ENCODE data around the gene SLC38A10.

Gene SLC38A10

DNA sequence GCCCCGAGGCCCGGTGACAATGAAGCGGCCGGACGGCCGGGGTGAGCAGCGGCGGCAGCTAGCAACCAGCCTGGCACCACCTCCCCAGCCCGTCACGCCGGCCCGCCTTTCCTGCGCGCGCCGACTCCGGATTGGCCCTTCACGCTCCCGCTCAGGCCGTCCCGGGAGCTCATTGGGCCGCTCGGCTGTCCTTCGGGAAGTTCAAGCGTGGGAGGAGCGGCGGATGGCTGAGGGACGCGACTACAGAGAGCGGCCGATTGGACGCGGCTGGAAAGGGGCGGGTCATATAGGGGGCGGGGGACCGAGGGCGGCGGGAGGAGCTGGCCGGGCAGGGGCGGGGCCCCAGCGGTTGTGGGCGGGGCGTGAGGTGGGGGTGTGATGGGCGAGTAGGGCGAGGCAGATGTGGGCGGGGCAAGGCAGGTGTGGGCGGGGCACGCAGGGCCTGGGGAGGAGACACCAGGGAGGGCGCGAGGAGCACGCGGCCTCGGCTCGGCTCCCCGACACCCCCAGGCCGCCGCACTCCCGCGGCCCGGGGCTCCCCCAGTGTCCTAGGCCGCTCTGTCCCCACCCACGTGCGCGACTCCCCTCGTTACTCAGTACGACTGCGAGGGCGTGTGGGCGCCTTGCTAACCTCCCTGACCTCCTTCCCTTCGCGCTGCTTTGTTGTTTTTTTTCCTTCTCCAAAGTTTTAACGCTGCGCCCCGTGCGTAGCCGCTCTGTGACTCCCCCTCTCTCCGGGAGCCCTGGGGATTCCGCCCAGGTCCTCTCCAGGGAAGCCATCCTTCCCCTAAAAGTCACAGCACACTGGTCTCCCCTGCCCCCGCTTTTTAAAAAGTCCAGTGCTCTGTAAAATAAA, 72.0 kb downstream of the SLC38A10 start, which contains the start of gene CEP131:
Gene CEP131, minus strand, starts transcription at position 60 of the 856 bp plus-strand sequence. CDS start 2,909 bp downstream, outside the sequence.
- peak; percentile 99 for DNase-seq

DNA sequence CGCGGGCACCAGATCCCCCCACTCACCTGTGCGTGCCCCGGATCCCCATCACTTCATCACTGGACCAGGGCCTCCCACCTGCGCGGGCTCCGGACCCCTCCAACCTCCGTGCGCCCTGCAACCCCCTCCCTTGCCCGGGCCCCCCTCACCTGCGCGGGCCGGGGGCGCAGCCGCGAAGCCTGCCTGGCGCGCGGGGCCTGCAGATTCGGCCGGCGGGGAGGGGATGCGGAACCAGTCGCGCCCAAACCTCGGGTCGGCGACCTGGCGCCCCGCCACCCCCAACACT, 72.5 kb downstream of the SLC38A10 start:
- DNase-seq, result no peak

DNA sequence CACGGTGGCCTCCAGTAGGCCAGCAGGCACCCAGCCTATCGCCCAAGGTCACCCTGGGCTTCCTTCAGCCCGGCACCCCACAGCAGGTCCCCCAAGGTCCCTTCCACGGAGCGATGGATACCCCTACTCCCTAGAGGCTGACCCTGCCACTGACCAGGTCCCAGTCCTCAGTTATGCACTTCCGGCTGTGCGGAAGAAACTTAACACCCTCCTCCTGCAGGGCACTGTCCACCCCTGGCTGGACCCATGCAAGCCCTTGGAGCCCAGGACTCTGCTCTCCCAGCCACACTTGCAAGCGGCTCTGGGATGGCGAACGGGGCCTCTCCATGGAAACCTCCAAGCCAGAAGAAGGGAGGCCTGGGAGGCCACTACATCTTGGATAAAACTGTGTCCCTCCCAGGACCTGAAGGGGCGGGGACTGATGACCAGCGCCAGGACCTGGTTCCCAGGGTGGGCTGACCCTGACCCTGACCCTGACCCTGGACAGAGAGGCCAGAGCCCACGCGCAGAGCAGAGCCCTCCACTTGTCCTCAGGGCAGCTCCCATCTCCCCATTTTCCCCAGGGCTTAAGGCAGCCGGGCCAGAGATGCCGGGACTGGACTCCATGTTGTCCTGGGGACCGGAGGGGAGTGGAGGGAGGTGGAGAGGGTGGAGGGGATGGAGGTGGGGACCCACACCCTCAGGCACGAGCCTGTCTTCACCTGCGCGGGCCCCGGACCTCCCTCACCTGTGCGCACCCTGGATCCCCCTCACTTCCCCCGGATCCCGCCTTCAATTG, 73.1 kb downstream of the SLC38A10 start:
- DNase-seq, result no peak

DNA sequence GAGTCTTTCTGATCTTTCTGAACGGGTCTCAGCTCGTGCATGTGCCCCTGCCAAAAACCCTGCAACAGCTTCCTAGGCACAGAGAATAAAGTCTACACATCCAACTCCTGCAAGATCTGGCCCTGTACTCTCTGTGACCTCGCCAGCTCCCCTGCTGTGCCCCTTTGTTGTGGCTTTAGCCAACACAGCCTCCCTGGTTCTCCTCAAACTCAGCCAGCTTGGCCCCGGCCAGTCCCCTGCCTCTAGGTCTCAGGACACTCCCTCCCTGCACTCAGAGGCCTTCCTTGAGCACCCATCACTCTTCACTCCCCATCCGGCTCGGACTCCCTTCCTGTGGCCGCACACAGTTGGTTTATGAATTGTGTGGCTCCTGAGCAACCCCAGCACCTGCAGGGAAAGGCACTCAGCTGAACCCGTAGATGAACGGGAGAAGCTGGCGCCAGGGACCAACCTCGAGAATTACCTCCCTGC, 73.7 kb downstream of the SLC38A10 start:
- no peak for DNase-seq

DNA sequence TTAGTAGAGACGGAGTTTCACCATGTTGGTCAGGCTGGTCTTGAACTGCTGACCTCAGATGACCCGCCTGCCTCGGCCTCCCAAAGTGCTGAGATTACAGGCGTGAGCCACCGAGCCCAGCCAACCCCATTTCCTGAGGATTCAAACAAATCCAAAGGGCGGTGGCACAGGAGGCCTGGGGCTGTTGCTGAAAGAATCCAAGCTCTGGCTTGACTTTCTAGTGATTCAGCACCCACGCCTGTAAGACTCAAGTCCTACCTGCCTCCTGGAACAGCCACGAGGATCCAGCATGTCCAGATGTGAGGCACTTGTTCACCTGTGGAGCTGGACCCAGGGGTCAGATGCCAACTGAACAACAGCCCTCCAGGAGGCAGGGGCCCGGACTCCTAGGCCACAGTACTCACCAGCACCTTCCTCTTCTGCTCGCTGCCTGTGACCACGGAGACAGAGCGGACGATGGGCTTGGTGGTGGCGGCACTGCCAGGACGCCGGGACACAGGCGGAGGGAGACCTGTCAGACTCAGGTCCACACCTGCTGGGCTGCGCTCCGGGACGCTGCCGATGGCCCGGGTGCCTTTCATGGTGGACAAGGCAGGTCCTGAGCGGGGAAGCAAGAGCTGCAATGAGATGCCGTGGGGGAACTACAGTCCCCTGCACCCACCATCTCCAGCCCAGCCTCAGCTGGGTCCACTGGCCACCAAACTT, 75.5 kb downstream of the SLC38A10 start:
- no peak for DNase-seq

DNA sequence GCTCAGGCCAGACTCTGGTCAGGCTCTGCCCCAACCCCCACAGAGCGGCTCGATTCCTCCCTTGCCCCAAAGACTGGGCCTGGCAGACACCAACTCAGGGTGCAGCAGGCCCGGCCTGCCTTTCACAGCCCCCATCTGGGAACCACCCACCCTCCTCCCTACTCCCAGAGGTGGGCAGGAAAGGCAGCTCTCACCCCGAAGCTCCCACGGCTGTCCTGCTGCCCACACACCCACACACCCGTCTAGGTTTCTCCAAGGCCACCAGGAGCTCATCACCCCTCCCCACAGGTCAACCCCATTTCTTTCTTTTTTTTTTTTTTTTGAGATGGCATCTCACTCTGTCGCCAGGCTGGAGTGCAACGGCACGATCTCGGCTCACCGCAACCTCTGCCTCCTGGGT, 76.1 kb downstream of the SLC38A10 start:
- no peak for DNase-seq

DNA sequence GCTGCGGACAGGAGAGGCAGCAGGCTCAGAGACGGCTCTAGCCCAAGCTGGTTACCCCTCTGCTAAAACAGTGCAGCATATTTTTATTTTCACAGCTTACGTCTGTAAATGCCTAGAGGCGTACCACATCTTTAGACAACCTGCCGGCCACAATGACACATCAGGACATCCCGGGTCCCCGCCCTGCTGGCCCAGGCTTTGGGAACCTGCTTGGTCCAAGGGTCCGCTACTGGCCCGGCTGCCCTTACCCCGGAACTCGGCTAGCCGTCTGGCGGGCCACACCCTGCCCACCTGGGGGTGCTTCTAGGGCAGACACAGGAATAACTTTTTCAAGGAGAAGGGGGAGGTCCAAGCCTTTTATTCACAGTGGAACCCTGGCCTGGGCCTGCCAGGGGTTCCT, 76.6 kb downstream of the SLC38A10 start:
- no peak for DNase-seq

DNA sequence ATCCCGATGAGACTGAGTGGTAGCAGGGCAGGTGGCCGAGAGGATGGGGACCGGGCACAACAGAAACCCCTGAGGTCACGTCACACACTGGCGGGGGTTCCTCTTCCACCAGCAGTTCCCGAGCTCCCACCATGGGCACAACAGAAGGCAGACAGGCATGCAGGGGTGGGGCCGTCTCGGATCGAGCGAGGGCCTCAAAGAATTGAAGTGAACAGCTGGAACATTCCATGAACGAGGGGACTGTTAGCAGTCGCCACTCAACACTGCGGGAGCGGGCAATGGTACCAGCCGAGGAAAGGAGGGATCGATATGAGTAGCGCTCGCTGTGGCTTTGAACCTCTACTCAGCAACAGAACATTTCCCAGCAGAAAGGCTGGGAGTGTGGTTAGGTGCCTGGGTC, 77.6 kb downstream of the SLC38A10 start:
- DNase-seq, result no peak

DNA sequence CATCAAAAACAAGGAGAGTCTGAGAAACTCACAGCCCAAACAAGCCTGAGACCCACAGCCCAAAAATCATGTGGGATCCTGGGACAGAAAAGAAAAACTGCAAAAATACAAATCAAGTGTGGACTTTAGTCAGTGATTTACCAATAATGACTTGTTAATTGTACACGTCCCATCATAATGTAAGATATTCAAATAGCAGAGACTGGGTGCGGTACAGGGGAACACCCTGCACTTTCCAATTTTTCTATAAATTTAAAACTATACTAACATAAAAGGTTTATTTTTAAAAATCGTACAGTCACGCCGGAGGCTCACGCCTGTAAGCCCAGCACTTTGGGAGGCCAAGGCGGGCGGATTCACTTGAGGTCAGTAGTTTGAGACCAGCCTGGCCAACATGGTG, 81.1 kb downstream of the SLC38A10 start:
- no peak for DNase-seq

DNA sequence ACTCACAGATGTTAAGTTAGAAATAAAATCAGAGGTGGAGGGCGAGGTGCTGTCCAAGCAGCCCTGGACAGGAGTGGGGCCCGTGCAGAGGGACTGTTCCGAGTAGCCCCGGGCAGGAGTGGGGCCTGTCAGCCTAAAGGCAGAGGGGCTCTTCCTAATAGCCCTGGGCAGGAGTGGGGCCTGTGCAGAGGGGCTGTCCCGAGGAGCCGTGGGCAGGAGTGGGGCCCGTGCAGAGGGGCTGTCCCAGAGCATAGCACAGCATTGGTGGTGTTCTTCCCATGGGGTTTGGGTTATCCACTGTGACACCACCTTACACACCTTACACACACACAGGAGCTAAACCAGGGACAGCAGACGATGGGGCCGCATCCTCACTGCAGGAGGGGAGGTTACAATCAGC, 82.7 kb downstream of the SLC38A10 start:
- DNase-seq, result no peak

DNA sequence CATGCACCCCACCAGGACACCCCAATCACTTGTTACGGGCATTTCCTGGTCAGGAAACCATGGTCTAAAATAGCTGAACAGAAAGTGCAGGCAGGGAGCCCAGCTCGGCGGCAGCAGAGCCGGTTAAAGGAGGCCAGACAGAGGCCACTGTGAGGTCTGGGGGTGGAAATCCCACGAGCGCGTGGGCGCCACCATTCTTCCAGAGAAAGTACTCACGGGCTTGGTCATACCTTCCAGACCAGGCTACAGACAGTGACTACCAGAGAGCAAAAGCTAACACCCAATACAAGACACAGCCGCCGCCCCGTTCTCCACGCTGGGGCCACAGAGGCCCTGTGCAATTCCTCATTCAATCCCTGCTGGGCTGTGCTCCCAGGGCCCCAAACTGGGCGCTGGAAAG, 84.2 kb downstream of the SLC38A10 start:
- no peak for DNase-seq

DNA sequence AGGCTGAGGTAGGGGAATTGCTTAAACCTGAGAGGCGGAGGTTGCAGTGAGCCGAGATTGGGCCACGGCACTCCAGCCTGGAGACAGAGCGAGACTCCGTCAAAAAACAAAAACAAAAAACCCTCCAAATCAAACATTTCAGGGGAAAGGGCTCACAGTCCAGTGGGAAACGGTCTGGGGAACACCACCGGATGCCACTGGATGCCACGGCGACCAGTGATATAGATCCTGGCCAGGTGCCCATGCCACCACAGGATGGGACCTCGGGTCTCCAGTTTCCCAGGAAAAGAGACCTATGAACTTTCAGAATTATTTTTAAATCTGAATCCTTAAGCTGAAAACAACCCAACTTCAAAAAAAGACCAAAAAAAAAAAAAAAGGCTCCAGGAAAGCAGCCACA, 84.6 kb downstream of the SLC38A10 start:
- no peak for DNase-seq

DNA sequence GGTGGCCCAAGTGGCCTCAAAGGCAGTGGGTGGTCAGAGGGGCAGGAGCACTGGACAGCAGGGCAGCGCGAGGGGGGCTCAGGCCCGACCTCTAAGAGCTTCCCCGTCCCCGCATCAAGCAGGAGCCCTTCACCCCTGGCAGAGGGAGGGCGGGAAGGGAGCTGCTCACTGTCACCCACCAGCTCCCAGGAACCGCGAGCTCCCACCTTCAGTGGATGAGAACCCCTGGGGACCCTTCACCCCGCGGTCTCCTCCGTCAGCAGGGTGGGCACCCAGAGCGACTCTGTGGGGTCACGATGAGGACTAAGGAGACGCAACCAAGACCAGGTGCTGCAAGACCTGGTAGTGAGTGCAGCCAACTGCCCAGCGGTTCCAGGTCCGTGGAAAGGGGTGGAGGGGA, 86.0 kb downstream of the SLC38A10 start:
- no peak for DNase-seq

DNA sequence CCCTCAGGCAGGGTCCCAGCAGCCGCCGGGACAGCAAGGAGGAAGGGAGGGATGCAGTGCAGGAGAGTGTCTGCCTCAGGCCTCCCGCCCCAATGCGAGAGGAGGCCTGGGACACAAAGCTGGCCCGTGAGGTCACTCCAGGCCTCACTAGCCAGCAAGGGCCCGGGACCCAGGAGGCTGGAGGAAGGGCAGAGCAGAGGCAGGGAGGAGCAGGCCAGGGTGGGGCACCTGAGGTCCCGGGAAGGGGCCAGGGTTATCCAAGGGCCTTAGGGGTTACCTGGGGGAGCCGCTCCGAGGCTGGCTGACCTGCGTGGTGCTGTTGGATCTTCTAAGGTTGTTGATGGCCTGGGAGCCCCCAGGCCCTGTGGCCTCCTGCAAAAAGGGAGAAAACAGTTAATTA, 86.5 kb downstream of the SLC38A10 start:
- no peak for DNase-seq

DNA sequence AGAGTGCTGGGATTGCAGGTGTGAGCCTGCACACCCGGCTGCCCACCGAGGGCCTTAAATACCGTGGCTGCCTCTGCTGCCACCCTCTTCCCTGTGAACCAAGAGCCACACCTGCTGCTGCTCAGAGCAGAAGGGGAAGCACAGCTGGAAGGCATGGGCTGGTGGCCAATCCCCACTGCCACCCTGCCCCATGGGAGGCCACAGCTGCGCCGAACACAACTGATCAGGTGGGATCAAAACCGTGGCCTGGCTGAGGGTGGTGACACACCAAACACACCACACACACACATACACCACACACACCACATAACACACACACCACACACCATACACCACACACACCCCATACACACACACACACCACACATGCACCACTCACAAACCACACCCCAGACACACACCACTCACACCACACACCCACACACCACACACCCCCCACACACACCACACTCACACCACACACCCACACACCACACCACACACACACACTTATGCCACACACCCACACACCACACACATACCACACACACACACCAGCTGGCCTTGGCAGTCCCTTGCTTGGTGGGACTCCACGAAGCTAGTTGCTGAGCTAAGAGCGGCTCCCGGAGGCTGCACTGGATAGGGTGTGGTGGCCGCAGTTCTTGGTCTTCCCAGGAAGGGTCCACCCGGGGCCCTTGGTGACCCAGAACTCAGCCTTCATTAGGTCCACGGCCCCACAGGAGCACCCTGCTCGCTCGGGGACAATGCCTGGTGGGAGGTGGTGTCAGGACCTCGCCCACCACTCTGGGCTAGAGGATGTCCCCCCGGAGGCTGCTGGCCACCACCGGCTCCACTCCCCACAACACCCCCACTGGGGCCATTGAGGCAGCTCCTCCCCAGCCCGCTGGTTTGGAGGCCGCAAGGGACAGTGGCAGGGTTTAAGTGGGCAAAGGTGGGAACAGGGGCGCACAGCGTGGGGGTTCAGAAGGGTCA, 87.2 kb downstream of the SLC38A10 start:
- DNase-seq, result no peak

DNA sequence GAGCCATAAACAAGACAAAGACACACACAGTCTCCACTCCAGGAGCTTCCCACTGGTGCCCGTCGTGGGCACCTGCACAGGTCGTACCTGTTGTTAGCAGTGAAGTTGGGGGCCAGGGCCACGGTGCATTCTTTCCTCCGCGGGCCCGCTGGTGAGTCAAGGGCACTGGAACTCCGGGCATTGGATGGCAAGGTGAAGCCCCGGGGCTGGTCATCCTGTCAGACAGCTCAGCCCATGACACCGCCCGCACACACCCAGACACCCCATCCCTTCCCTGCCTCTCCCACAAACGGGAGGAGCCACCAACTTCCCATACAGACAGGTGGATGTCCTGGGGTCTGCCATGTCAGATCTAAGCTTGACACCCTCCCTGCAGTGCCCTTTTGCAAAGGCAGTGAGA, 88.5 kb downstream of the SLC38A10 start:
- no peak for DNase-seq

DNA sequence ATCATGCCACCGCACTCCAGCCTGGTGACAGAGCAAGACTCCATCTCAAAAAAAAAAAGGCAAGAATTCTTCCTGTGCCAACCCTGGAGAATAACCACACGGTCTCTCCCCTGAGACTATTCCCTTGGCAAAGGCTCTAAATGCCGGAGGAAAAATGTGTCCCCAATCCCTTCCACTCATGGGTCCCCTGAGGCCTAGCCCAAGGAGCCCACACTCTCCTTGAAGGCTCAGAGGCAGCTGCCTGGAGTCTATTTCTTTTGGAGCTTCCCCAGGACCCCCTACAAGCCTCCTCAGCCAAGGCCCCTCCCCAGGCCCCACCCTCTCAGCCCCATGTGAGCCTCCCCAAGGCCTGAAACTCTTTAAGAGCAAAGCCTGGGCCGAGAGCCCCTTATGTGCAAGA, 88.9 kb downstream of the SLC38A10 start:
- DNase-seq, result no peak

DNA sequence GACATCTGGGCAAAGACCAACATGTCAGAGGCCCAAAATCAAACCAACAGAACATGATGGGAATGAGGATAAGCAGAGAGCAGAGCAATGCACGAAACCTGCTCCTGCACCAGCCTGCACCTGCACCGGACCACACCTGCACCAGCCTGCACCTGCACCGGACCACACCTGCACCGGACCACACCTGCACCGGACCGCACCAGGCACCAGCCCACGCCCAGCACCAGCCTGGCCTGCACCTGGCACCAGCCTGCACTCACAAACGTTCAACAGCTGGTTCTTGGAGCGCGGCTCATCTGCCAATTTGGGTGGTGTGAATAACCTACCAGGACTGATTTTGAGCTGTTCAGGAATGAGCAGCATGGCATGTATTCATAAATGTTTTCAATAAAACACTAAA, 90.5 kb downstream of the SLC38A10 start:
- DNase-seq, result no peak

DNA sequence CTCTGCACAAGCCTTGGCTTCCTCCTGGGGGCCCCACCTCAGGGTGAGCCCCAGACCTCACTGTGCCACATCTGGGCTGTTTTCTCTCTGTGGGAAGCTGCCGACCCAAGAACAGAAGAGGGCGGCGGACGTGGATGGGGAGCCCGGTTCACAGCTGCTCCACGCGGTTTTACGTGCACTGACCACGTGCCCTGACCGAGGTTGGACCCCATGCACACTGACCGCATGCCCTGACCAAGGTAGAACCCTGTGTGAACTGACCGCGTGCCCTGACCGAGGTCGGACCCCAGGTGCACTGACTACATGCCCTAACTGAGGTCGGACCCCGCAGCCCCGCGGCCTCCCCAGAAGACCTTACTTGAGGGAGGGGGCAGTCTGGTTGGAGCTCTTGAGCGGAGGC, 92.0 kb downstream of the SLC38A10 start:
- no peak for DNase-seq

DNA sequence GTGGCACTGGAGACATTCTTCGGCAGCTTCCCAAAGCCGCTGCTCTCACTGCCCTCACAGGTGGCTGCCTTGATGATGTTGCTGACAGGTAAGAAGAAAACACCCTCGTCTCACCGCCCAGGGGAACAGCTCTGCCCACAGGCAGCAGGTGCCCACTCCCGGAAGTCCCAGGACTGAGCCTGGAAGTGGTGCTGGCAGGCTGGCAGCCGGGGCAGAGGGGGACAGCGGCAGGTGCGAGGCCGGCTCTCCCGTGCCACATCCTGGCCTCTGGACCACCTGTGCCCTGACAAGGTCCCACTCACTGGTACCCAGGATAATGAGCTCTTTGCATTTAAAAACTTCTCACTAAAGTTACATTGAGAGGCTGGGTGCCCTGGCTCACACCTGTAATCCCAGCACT, 92.8 kb downstream of the SLC38A10 start:
- no peak for DNase-seq

DNA sequence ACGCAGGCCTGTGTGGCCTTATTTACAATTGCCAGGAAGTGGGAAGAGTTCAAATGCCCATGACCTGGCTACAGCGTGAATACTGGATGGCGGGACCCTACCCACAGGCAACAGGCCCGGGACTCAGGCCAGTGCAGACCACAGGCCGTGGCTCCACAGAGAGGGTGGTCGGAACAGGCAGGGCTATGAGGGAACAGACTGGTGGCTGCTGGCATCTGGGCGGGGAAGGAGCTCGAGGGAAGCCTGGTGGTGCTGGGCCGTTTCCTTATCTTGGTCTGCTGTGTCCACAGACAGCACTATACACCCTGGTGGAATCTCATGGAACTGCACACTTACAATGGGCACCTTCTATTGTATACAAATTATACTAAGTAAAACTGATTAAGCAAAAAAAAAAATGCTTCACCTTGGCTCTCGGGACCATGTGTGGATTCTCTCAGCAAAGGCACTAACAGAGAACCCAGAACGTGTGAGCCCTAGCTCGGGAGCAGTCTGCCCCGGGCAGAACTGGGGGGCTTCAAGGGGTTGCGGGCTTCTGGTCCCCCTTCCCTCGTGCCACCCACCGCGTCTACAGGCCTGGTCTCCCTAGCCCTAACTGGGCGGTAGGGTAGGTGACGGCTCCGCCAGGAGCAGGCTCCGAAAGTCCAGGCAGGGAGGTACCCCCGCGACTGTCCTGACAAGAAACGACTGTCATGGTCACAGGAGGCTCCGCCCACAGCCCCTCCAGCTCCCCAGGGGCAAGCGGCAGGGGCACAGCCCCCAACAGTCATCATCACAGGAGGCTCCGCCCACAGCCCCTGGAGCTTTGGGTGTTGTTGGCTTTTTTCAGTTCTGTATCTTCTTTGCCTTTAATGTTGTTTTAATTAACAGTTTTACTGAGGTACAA, 94.2 kb downstream of the SLC38A10 start:
- DNase-seq, result no peak
